ENCODE results near the gene SYNPO2. TPM values are rescaled to one million over a fixed set of nuclear protein-coding genes. Genes with fewer than 3 reads are reported as not detected.

SYNPO2 gene
- total and polyA plus RNA-seq, 2 of the 13 experiments (the other 11 are each of a cell fraction or from before 2014, with no cell fraction given), result not detected

- H3K4me3 ChIP-seq (replicated peaks in 1 of 3; ENCODE audit: insufficient read depth in 1 of 3, low read depth in 2 of 3, low read length in 3 of 3), result no peak overlapping the region
- H4K20me1 ChIP-seq (ENCODE audit: insufficient read depth, low read length), result no peaks in the 10 kb centered on the region
- DNase-seq (ENCODE audit: low spot score), result no peak
- ChIA-PET CTCF (ENCODE audit: low intra/inter-chr PET ratio, low total read pairs) (no interaction called here), POLR2A (no interaction called here)
- no peak overlapping the region for H2AFZ ChIP-seq (ENCODE audit: low read length)
- H3K9ac ChIP-seq (ENCODE audit: insufficient read depth, low read depth, low read length), result no peak overlapping the region
- FAIRE-seq, result no peak
- intact Hi-C loops (cut with micrococcal nuclease; ENCODE audit: unreplicated experiment), result no loop called here
- no peaks in the 10 kb centered on the region for H3K79me2 ChIP-seq (ENCODE audit: insufficient read depth, low read length)
- TF ChIP-seq ZNF432 (CRISPR knock-in tag; IDR thresholded peaks at IDR 0.05; ENCODE audit: borderline replicate concordance) (no peak), CREB1 (IDR thresholded peaks at IDR 0.05) (peak; percentile 8; the same call in 1 of the 2 replicates), CREB1 (CRISPR knock-in tag; IDR thresholded peaks at IDR 0.05) (no peak)
- ATAC-seq, result no peak
- no peaks in the 10 kb centered on the region for H3K4me1 ChIP-seq (ENCODE audit: insufficient read depth, low read length)
- H3K9me3 ChIP-seq (ENCODE audit: low read length), result no peaks in the 10 kb centered on the region
- no peaks in the 10 kb centered on the region for H3K36me3 ChIP-seq (replicated peaks in 1 of 2; ENCODE audit: control insufficient read depth in 1 of 2, insufficient read depth in 2 of 2, low read length in 2 of 2)
- no peak overlapping the region for H3K4me2 ChIP-seq (ENCODE audit: low read depth, low read length)
- H3K27me3 ChIP-seq (ENCODE audit: control insufficient read depth in 1 of 2, insufficient read depth in 2 of 2, low read length in 2 of 2), result peaks cover 0 to 4% of the 10 kb centered on the region in 2 experiments; a peak in 2 of 5 replicates
- H3K27ac ChIP-seq (ENCODE audit: extremely low read length, insufficient read depth, low read length), result no peak overlapping the region
- WGBS (ENCODE audit: low lambda C conversion rate), result 0% methylated on average over 2 of the region's 2 CpGs
- BruUV-seq (replicated peaks), result no TSS peak
- in situ Hi-C loops (cut with HindIII; ENCODE audit: extremely low pct_ligation_motif_present, low pct_unique_long_range_greater_than_20kb), result no loop called here
These were observed 18.8 kb upstream of the SYNPO2 start for GRCh38 chr4:118869808-118870342.

GRCh38 chr4:118872181-118872580, 16.5 kb upstream of the SYNPO2 start:
- no TSS peak for BruUV-seq (replicated peaks)
- in situ Hi-C loops (cut with HindIII; ENCODE audit: extremely low pct_ligation_motif_present, low pct_unique_long_range_greater_than_20kb), result no loop called here
- WGBS (ENCODE audit: low lambda C conversion rate), result 44% methylated on average over 4 of the region's 4 CpGs
- no peak for ATAC-seq
- no peak for DNase-seq (ENCODE audit: low spot score)
- H3K9me3 ChIP-seq (ENCODE audit: low read length), result no peaks in the 10 kb centered on the region
- H3K27me3 ChIP-seq (ENCODE audit: control insufficient read depth in 1 of 2, insufficient read depth in 2 of 2, low read length in 2 of 2), result no peaks in the 10 kb centered on the region; a peak in 1 of 5 replicates
- H3K79me2 ChIP-seq (ENCODE audit: insufficient read depth, low read length), result no peaks in the 10 kb centered on the region
- H3K4me3 ChIP-seq (replicated peaks in 1 of 3; ENCODE audit: insufficient read depth in 1 of 3, low read depth in 2 of 3, low read length in 3 of 3), result no peak overlapping the region
- ChIA-PET CTCF (ENCODE audit: low intra/inter-chr PET ratio, low total read pairs) (no interaction called here), POLR2A (no interaction called here)
- no peak overlapping the region for H2AFZ ChIP-seq (ENCODE audit: low read length)
- intact Hi-C loops (cut with micrococcal nuclease; ENCODE audit: unreplicated experiment), result no loop called here
- no peaks in the 10 kb centered on the region for H3K4me1 ChIP-seq (ENCODE audit: insufficient read depth, low read length)
- no peaks in the 10 kb centered on the region for H4K20me1 ChIP-seq (ENCODE audit: insufficient read depth, low read length)
- no peaks in the 10 kb centered on the region for H3K36me3 ChIP-seq (replicated peaks in 1 of 2; ENCODE audit: control insufficient read depth in 1 of 2, insufficient read depth in 2 of 2, low read length in 2 of 2)
- H3K9ac ChIP-seq (ENCODE audit: insufficient read depth, low read depth, low read length), result no peak overlapping the region
- no peak overlapping the region for H3K27ac ChIP-seq (ENCODE audit: extremely low read length, insufficient read depth, low read length)
- no peak for FAIRE-seq
- H3K4me2 ChIP-seq (ENCODE audit: low read depth, low read length), result no peak overlapping the region
- TF ChIP-seq ZBTB26 (CRISPR knock-in tag; IDR thresholded peaks at IDR 0.05; ENCODE audit: borderline replicate concordance), result no peak
- no peak for TF ChIP-seq ZNF382 (CRISPR knock-in tag; IDR thresholded peaks at IDR 0.05; ENCODE audit: borderline replicate concordance)
- TF ChIP-seq ZNF280B (CRISPR knock-in tag; IDR thresholded peaks at IDR 0.05; ENCODE audit: borderline replicate concordance), result no peak
- TF ChIP-seq ZNF619 (CRISPR knock-in tag; IDR thresholded peaks at IDR 0.05), result no peak
- TF ChIP-seq ZNF775 (CRISPR knock-in tag; IDR thresholded peaks at IDR 0.05; ENCODE audit: borderline replicate concordance), result no peak
- no peak for TF ChIP-seq ZNF605 (CRISPR knock-in tag; IDR thresholded peaks at IDR 0.05)
- TF ChIP-seq GABPA (IDR thresholded peaks at IDR 0.05; ENCODE audit: low read depth, low read length), result no peak
- TF ChIP-seq GABPA (CRISPR knock-in tag; IDR thresholded peaks at IDR 0.05; ENCODE audit: low read depth), result no peak
- TF ChIP-seq TCF12 (IDR thresholded peaks at IDR 0.05), result no peak
- TF ChIP-seq TCF12 (CRISPR knock-in tag; IDR thresholded peaks at IDR 0.05), result no peak
- no peak for TF ChIP-seq SP4 (CRISPR knock-in tag; IDR thresholded peaks at IDR 0.05)
- TF ChIP-seq MLLT10 (CRISPR knock-in tag; IDR thresholded peaks at IDR 0.05), result no peak
- no peak for TF ChIP-seq FOXC1 (CRISPR knock-in tag; IDR thresholded peaks at IDR 0.05; ENCODE audit: borderline replicate concordance)
- no peak for TF ChIP-seq CC2D1A (CRISPR knock-in tag; IDR thresholded peaks at IDR 0.05)

Measured in HepG2 (cell line).